NAMALWA (cell line): ENCODE results near the gene FKBP7.
"Not testable (repeated sequence)": the region's sequence is repeated elsewhere in the genome, so short reads cannot be mapped to it uniquely, and the experiment has no call there.

Experiments
- DNase-seq: peaks from one replicate; pipeline ENCODE4 v3.0.0-alpha.2; 2015; ENCODE audit warnings: low spot score

FKBP7 gene

DNA sequence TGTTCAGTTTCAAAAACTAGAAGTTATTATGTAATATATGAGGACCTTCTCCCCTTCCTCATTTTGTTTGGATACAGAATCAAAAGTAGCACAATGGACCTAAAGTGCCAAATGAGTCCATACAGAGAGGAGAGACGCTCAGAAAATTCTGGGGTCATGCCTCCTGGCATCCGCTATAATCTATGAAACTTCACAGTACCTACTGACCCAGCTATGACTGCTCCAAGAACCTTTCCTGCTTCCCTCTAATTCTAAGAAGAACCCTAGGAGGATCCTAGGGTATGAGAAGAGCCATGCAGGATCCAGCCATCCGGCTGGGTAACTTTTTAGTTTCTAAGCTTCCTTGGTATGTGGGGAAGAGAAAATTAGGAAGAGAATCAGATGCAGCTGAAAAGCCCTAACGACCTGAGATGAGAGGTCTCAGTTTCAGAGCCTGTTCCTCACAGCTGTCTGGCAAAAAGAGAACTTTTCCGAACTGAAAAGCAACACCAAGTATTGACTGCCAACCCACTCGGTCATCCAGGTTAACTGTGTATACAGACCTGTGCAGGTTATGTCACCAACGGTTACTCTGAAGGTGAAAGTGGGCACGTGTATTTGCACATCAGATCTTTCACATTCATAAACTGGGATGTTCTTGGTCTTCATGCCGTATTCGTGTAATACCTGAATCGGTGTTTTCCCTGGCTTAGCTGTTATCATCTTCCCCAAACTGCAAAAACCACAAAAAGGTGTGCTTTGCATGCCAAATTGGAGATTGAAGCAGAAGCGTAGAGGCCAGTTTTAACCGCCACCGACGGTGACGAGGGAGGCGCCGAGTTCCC is 28.5 kb downstream of the FKBP7 start:
- DNase-seq = peak; percentile 63

- DNase-seq = peak; percentile 59
Observed at GRCh38 chr2:178448968-178449661, 29.3 kb downstream of the FKBP7 start.

DNA sequence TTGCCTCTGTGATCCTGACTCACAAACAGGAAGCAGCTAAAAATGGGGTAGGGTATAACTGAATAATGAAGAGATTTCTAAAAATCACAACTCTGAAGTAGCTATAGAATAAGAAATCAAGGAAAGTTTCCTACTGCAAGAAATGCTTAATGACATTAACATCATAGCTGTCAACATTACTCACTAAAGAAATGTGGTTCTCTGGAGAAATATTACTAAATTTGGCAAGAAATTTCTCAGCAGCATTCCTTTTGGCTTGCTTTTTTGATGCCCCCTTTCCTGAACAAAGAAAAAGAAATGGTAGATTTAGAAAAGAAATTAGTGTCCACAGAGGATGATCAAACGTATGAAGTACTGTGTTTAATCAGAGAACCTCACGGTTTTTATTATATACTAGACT is 37.0 kb downstream of the FKBP7 start:
- DNase-seq = no peak

DNA sequence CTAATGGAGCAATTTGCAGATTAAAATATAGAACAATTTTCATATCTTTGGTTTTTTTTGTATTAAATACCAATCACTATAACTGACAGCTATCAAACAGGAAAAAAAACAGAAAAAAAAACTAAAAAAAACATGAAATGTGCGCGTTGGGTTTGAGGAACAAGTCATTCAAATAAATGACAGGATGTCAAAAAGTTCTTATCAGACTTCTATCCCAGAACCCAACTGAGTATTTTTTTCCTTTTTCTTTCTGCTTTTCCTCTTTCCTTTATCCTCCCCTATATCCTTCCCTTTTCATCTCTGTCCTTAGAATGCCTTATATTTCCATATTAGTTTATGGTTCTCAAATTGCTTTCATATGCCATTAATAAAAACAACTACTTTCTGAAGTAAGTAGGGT is 41.7 kb downstream of the FKBP7 start:
- DNase-seq = no peak

DNA sequence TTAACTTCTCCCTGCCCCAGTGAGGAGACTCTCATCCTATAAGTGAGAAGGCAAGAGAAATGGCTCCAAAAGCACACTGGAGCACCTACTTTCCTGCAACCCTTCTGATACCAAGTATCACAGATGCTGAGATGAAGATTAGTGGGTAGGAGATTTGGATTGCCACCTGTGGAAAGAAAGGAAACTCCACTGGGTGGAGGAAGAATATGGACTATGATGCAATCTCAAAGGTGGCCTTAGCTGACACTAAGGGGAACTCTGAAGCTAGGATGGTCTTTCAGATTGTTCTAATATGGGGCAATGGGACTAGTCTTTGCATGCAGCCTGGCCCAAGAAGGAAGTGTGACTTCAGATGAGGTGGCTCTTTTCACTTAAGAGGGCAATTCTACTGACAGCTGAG is 49.1 kb downstream of the FKBP7 start:
- DNase-seq = no peak

DNA sequence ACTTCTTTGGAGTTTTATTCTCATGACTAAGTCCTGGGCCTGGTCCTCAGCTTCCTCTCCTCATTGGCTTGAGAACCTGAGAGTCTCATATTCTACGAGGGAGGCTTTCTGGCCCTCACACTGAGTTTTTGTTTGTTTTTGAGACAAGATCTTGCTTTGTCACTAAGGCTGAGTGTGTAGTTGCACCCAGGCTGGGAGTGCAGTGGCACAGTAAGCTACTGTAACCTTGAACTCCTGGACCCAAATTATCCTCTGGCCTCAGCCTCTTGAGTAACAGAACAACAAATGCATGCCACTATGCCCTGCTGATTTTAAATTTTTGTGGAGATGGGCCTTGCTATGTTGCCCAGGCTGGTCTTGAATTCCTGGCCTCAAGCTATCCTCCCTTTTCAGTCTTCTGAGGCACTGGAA is 50.0 kb downstream of the FKBP7 start:
- DNase-seq = no peak

GRCh38 chr2:178427458-178427857 is 50.9 kb downstream of the FKBP7 start:
- no peak for DNase-seq

DNA sequence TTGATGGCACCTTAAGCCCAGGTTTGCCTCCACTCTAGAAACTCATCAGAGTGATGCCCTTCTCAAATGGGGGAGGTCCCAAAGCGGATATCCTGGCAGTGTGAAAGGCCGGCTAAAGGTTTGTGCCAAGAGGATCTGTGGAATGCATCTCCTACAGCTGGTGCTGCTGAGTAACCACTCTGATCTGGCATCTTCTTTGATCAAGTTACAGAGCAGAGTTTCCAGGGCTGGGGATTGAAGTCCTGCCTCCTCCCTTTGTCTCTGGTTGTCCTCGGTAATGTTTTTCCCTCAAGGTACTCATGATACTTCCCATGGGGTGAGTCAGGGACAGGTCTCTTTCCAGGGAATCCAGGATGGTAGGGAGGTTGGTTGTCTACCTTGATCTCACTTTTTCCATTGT is 52.0 kb downstream of the FKBP7 start:
- DNase-seq = no peak

DNA sequence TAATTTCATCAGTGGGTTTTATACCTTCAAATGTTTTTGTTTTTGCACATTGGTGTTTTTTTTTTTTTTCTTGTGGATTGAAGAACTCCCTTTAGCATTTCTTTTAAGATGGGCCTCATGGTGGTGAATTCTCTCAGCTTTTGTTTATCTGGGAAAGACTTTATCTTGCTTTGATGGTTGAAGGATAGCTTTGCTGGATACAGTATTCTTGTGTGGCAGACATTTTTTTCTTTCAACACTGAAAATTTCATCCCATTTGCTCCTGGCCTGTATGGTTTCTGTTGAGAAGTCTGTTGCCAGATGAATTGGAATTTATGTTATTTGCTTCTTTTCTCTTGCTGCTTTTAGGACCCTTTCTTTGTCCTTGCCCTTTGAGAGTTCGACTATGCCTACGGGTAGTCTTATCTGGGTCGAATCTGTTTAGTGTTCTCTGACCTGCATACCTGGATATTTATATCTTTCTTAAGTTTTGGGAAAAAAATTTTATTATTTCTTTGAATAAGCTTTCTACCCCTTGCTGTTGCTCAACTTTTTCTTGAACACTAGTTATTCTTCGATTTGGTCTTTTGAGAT is 53.1 kb downstream of the FKBP7 start:
- DNase-seq = no peak

DNA sequence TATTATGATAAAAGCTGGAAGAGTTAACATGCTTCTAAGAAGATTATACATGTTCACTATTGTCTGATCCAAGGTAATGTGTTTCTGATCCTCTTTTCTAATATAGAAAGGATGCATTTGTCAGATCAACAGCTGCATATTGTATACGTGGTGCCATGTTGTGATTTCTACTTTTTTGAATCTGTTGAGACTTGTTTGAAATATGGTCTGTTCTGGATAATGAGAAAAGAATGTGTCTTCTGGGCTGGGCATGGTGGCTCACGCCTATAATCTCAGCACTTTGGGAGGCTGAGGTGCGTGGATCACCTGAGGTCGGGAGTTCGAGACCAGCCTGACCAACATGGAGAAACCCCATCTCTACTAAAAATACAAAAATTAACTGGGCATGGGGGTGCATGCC is 54.7 kb downstream of the FKBP7 start:
- not testable (repeated sequence) for DNase-seq

GRCh38 chr2:178422097-178422496 is 56.3 kb downstream of the FKBP7 start:
- DNase-seq = no peak

GRCh38 chr2:178420463-178420999 is 57.9 kb downstream of the FKBP7 start:
- no peak for DNase-seq

- DNase-seq = peak; percentile 48
Observed at GRCh38 chr2:178419123-178419522, 59.3 kb downstream of the FKBP7 start.

GRCh38 chr2:178418426-178418825 is 60.0 kb downstream of the FKBP7 start:
- no peak for DNase-seq

- DNase-seq = no peak
Observed at GRCh38 chr2:178417916-178418315, 60.5 kb downstream of the FKBP7 start.

DNA sequence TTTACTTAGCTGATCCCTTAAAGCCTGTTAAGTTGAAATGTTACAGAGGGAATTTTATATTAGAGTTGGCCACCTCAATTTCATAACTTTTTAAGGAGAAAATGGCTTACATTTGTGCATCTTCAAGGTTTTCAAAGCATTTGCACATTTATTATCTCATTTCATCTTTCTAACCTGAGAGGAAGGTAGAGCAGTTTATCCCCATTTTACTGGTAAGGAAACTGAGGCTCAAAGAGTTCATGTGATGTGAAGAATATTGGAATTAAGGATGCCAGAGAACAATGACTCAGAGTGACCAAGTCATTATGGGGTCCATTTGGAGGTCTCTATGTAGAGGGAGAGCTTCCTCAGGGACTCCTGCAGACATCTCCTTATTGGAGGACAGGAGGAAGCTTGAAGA is 62.4 kb downstream of the FKBP7 start:
- DNase-seq = no peak

GRCh38 chr2:178414266-178415247 is 63.8 kb downstream of the FKBP7 start:
- DNase-seq = peak; percentile 93
